Neuronal stem cell (in vitro differentiated cells): Measurements from ENCODE around the gene CTNNA3.

Source experiments
- DNase-seq: peaks from one replicate; pipeline ENCODE4 v3.0.0-alpha.2; 2013; ENCODE audit warnings: low spot score
- H2AFZ ChIP-seq: one replicate; pipeline ENCODE4 v1.6.1; 2013; ENCODE audit warnings: mild to moderate bottlenecking, low read length, inconsistent platforms
- H2AK5ac ChIP-seq: 2 replicates; pipeline ENCODE4 v1.6.1; 2013; ENCODE audit warnings: low read depth, mild to moderate bottlenecking, inconsistent platforms, low read length, moderate library complexity, mixed read lengths
- H2BK120ac ChIP-seq: 2 replicates; pipeline ENCODE4 v1.6.1; 2013; ENCODE audit warnings: low read depth, mild to moderate bottlenecking, inconsistent platforms, low read length, moderate library complexity, mixed read lengths
- H2BK12ac ChIP-seq: one replicate; pipeline ENCODE4 v1.6.1; 2013; ENCODE audit warnings: low read length, inconsistent platforms
- H2BK15ac ChIP-seq: 2 replicates; pipeline ENCODE4 v1.6.1; 2013; ENCODE audit warnings: mild to moderate bottlenecking, low read length, inconsistent platforms, mixed read lengths
- H2BK5ac ChIP-seq: one replicate; pipeline ENCODE4 v1.6.1; 2013; ENCODE audit warnings: inconsistent platforms, mild to moderate bottlenecking, low read length, moderate library complexity
- H3K14ac ChIP-seq: one replicate; pipeline ENCODE4 v1.6.1; 2013; ENCODE audit warnings: low read length, inconsistent platforms
- H3K18ac ChIP-seq: 2 replicates; pipeline ENCODE4 v1.6.1; 2013; ENCODE audit warnings: low read length, inconsistent platforms
- H3K23ac ChIP-seq: 2 replicates; pipeline ENCODE4 v1.6.1; 2013; ENCODE audit warnings: low read depth, mild to moderate bottlenecking, mixed read lengths, low read length, inconsistent platforms; ENCODE audit not compliant: poor library complexity
- H3K27ac ChIP-seq: replicated peaks from 3 replicates; pipeline ENCODE4 v1.5.1; 2013; ENCODE audit warnings: low read length, inconsistent platforms
- H3K27me3 ChIP-seq, 3 experiments: 2 replicates each; pipeline ENCODE4 v1.6.1; 2013; ENCODE audit warnings: low read length in 3 of 3, mild to moderate bottlenecking in 2 of 3, inconsistent platforms in 1 of 3, low read depth in 1 of 3, mixed read lengths in 1 of 3, moderate library complexity in 1 of 3; ENCODE audit not compliant: control insufficient read depth in 3 of 3, insufficient read depth in 3 of 3
- H3K36me3 ChIP-seq, 2 donors: replicated peaks in 1 of 2; 2 replicates each; pipeline ENCODE4 v1.6.1; 2013; ENCODE audit warnings: low read length in 2 of 2; ENCODE audit not compliant: control insufficient read depth in 2 of 2, insufficient read depth in 2 of 2
- H3K4ac ChIP-seq: 2 replicates; pipeline ENCODE4 v1.6.1; 2013; ENCODE audit warnings: inconsistent platforms, mild to moderate bottlenecking, low read length, moderate library complexity
- H3K4me1 ChIP-seq, 2 donors: 1 replicate in 1 of 2; 2 replicates in 1 of 2; pipeline ENCODE4 v1.6.1; 2013; ENCODE audit warnings: low read length in 2 of 2, low read depth in 1 of 2; ENCODE audit not compliant: control insufficient read depth in 2 of 2, insufficient read depth in 1 of 2
- H3K4me2 ChIP-seq: one replicate; pipeline ENCODE4 v1.6.1; 2013; ENCODE audit warnings: mild to moderate bottlenecking, low read length, inconsistent platforms; ENCODE audit not compliant: insufficient read depth, poor library complexity, severe bottlenecking
- H3K4me3 ChIP-seq, 2 donors: 2 replicates each; pipeline ENCODE4 v1.5.1; 2013; ENCODE audit warnings: low read length in 2 of 2, mild to moderate bottlenecking in 2 of 2, inconsistent platforms in 1 of 2, moderate library complexity in 1 of 2
- H3K79me1 ChIP-seq: one replicate; pipeline ENCODE4 v1.6.1; 2013; ENCODE audit warnings: low read depth, mild to moderate bottlenecking, inconsistent platforms, low read length, moderate library complexity
- H3K9ac ChIP-seq: one replicate; pipeline ENCODE4 v1.6.1; 2013; ENCODE audit warnings: mild to moderate bottlenecking, low read depth, low read length, inconsistent platforms; ENCODE audit not compliant: poor library complexity
- H3K9me3 ChIP-seq, 2 donors: replicated peaks in 1 of 2; 2 replicates each; pipeline versions ENCODE3 to v1.6.1; 2013; ENCODE audit warnings: low read length in 2 of 2, mild to moderate bottlenecking in 2 of 2, inconsistent platforms in 1 of 2, low read depth in 1 of 2, mixed read lengths in 1 of 2, moderate library complexity in 1 of 2; ENCODE audit not compliant: control insufficient read depth in 2 of 2, insufficient read depth in 1 of 2
- H4K8ac ChIP-seq: one replicate; pipeline ENCODE4 v1.6.1; 2013; ENCODE audit warnings: low read depth, mild to moderate bottlenecking, inconsistent platforms, low read length, moderate library complexity
- H4K91ac ChIP-seq: one replicate; pipeline ENCODE4 v1.6.1; 2013; ENCODE audit warnings: low read length, low read depth, mild to moderate bottlenecking, inconsistent platforms; ENCODE audit not compliant: poor library complexity
- WGBS, 2 donors: extraction: QIAGEN DNeasy Blood & Tissue Kit; methylation state at CpG; one replicate each; pipeline ENCODE4 v1.1.7; 2013; ENCODE audit warnings: missing lambda C conversion rate in 2 of 2, mixed read lengths in 1 of 2; ENCODE audit not compliant: insufficient read length in 2 of 2, insufficient replicate concordance in 1 of 2; ENCODE audit errors: extremely low coverage in 2 of 2; 5-methylcytosine and 5-hydroxymethylcytosine counted together

Gene CTNNA3

DNA sequence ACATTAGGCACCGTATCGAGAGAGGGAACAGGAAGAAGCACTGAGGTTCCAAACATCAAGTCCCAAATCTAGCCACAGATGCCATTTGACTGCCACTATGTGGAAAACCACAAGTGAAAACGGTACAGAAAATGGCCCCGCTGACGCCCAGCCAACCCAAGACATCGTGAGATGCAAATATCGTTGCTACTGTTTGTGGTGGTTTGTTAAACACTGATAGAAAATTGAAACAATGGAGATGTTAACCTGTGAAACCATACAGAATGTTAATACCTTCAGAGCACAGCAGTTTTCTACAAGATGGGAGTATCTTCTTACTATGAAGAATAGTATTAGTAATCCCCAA lies 922.5 kb downstream of the CTNNA3 start:
- H2AK5ac ChIP-seq = no peak overlapping the region
- H3K18ac ChIP-seq = no peak overlapping the region
- no peak overlapping the region for H2BK12ac ChIP-seq
- WGBS, 2 donors = no CpG with 5 or more reads among the region's 7 CpGs
- no peak overlapping the region for H3K14ac ChIP-seq
- no peaks in the 10 kb centered on the region for H3K9me3 ChIP-seq
- no peak overlapping the region for H3K4me3 ChIP-seq
- no peak overlapping the region for H2BK5ac ChIP-seq
- no peak overlapping the region for H2BK15ac ChIP-seq
- H3K23ac ChIP-seq = no peak overlapping the region
- no peak overlapping the region for H4K8ac ChIP-seq
- H3K9ac ChIP-seq = no peak overlapping the region
- DNase-seq = no peak
- no peak overlapping the region for H3K4me2 ChIP-seq
- no peak overlapping the region for H4K91ac ChIP-seq
- no peak overlapping the region for H3K27ac ChIP-seq
- H2AFZ ChIP-seq = no peak overlapping the region
- no peak overlapping the region for H2BK120ac ChIP-seq
- no peaks in the 10 kb centered on the region for H3K36me3 ChIP-seq
- H3K4ac ChIP-seq = no peak overlapping the region
- no peaks in the 10 kb centered on the region for H3K27me3 ChIP-seq
- no peaks in the 10 kb centered on the region for H3K79me1 ChIP-seq
- H3K4me1 ChIP-seq = no peaks in the 10 kb centered on the region

DNA sequence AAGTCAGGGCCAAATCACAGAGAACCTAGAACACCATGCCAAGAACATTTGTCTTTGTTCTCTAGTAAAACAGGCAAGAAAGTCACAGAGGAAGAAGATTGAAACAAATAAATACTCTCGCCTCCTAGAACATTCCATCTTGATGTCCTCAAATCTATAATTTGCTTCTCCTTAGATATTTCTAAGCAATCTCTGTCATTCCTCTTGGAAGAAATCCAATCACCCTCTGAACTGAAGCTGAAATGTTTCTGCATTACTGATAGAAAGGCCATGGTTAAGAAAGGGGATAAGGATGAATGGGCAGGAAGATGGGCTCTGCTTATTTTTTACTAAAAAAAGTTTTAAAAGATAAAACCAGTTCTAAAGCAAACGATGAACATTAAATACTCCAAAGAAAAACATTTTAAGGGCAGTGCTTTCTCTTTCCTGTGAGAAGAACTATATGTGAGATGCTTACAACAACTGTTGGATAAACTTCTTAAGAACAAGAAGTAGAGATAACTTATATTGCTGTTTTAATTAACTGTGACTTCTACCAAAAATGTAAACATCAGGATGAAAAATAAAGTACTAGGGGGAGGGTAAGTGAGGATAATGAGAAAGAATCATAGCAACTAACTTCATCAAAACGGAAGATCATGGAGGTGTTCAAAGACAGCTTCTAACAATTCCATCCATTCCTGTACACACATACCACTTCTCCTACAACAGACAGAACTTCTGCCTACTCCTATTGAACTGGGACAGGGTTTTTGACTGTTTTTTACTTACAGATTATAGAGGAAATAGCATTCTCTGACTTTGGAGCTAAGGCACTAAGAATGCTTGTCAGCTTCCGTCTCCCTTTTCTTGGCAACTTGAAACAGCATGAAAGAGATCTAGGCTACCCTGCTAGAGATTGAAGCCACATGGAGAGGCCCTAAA lies 923.2 kb downstream of the CTNNA3 start:
- H3K9me3 ChIP-seq = no peaks in the 10 kb centered on the region
- no CpG with 5 or more reads among the region's 4 CpGs for WGBS, 2 donors
- H2BK12ac ChIP-seq = no peak overlapping the region
- no peak overlapping the region for H2AK5ac ChIP-seq
- no peaks in the 10 kb centered on the region for H3K4me1 ChIP-seq
- no peak overlapping the region for H2BK120ac ChIP-seq
- H4K91ac ChIP-seq = no peak overlapping the region
- H3K4ac ChIP-seq = no peak overlapping the region
- H3K27ac ChIP-seq = no peak overlapping the region
- no peak overlapping the region for H3K14ac ChIP-seq
- no peak for DNase-seq
- H3K23ac ChIP-seq = no peak overlapping the region
- no peak overlapping the region for H4K8ac ChIP-seq
- H2AFZ ChIP-seq = no peak overlapping the region
- H3K79me1 ChIP-seq = no peaks in the 10 kb centered on the region
- H3K9ac ChIP-seq = no peak overlapping the region
- no peak overlapping the region for H2BK15ac ChIP-seq
- no peak overlapping the region for H3K18ac ChIP-seq
- no peak overlapping the region for H3K4me2 ChIP-seq
- no peaks in the 10 kb centered on the region for H3K36me3 ChIP-seq
- no peak overlapping the region for H3K4me3 ChIP-seq
- no peaks in the 10 kb centered on the region for H3K27me3 ChIP-seq
- H2BK5ac ChIP-seq = no peak overlapping the region

DNA sequence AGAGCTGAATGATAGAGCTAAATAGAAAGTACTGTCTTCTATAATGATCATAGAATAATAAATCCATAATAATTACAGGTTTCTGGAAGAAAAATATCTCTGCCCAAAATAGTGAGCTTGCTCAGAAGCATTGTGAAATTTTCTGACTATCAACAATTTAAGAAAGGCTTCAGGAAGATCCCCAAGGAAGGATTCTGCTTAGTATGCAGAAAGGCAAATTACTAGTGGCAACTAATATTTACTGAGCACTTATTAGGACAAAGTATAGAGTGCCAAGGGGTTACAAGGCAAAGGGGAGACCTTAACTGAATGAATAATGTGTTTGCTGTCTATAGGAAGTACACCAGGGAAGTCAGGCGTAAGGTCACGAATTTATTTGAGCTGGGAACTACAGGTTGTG lies 928.3 kb downstream of the CTNNA3 start:
- DNase-seq = no peak
- no peak overlapping the region for H3K4ac ChIP-seq
- H2AK5ac ChIP-seq = no peak overlapping the region
- no peak overlapping the region for H3K23ac ChIP-seq
- no peak overlapping the region for H3K14ac ChIP-seq
- no peak overlapping the region for H4K91ac ChIP-seq
- no peak overlapping the region for H2BK15ac ChIP-seq
- no peak overlapping the region for H2BK12ac ChIP-seq
- H4K8ac ChIP-seq = no peak overlapping the region
- no peak overlapping the region for H2BK120ac ChIP-seq
- no peaks in the 10 kb centered on the region for H3K4me1 ChIP-seq
- H3K27me3 ChIP-seq = no peaks in the 10 kb centered on the region
- no peak overlapping the region for H3K4me2 ChIP-seq
- H2AFZ ChIP-seq = no peak overlapping the region
- H3K9ac ChIP-seq = no peak overlapping the region
- no peak overlapping the region for H2BK5ac ChIP-seq
- no peak overlapping the region for H3K18ac ChIP-seq
- H3K36me3 ChIP-seq = no peaks in the 10 kb centered on the region
- no CpG with 5 or more reads among the region's 2 CpGs for WGBS, 2 donors
- H3K4me3 ChIP-seq = no peak overlapping the region
- no peak overlapping the region for H3K27ac ChIP-seq
- no peaks in the 10 kb centered on the region for H3K79me1 ChIP-seq
- no peaks in the 10 kb centered on the region for H3K9me3 ChIP-seq

DNA sequence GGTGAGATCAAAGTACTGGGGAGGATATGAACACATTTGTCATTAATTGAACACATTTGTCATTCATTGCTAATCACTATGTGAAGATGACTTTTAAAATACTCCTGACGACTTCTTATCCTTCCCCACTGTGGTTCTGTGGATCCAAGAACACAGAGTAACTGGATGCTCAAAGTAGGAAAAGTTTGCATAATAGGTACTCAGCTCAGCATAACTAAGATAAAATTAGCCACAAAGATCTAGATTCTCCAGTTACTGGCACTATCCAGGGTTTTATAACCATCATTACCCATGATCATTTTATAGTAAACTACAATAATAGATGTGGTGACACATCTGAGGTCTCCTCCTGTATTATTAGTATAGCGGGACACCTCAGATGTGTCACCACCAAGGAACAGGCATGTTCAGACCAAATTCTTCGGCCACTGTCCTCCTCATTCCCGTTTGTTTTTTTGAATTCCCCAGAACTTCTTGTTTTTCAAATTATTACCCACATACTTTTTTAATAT lies 933.7 kb downstream of the CTNNA3 start:
- no peak overlapping the region for H2BK12ac ChIP-seq
- H2AK5ac ChIP-seq = no peak overlapping the region
- H3K27ac ChIP-seq = no peak overlapping the region
- H3K79me1 ChIP-seq = no peaks in the 10 kb centered on the region
- no CpG with 5 or more reads among the region's 4 CpGs for WGBS, 2 donors
- DNase-seq = no peak
- no peak overlapping the region for H3K14ac ChIP-seq
- no peak overlapping the region for H3K18ac ChIP-seq
- H3K27me3 ChIP-seq = no peaks in the 10 kb centered on the region
- no peaks in the 10 kb centered on the region for H3K36me3 ChIP-seq
- no peak overlapping the region for H2BK15ac ChIP-seq
- H2BK5ac ChIP-seq = no peak overlapping the region
- no peak overlapping the region for H2BK120ac ChIP-seq
- H4K91ac ChIP-seq = no peak overlapping the region
- no peak overlapping the region for H3K4me3 ChIP-seq
- H3K23ac ChIP-seq = no peak overlapping the region
- H3K4ac ChIP-seq = no peak overlapping the region
- H3K4me1 ChIP-seq = no peaks in the 10 kb centered on the region
- H3K9me3 ChIP-seq = no peaks in the 10 kb centered on the region
- no peak overlapping the region for H4K8ac ChIP-seq
- no peak overlapping the region for H3K4me2 ChIP-seq
- no peak overlapping the region for H2AFZ ChIP-seq
- H3K9ac ChIP-seq = no peak overlapping the region
